ENCODE results near the gene TLR10.

- TF ChIP-seq, protein P1, sequence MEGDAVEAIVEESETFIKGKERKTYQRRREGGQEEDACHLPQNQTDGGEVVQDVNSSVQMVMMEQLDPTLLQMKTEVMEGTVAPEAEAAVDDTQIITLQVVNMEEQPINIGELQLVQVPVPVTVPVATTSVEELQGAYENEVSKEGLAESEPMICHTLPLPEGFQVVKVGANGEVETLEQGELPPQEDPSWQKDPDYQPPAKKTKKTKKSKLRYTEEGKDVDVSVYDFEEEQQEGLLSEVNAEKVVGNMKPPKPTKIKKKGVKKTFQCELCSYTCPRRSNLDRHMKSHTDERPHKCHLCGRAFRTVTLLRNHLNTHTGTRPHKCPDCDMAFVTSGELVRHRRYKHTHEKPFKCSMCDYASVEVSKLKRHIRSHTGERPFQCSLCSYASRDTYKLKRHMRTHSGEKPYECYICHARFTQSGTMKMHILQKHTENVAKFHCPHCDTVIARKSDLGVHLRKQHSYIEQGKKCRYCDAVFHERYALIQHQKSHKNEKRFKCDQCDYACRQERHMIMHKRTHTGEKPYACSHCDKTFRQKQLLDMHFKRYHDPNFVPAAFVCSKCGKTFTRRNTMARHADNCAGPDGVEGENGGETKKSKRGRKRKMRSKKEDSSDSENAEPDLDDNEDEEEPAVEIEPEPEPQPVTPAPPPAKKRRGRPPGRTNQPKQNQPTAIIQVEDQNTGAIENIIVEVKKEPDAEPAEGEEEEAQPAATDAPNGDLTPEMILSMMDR (IDR thresholded peaks at IDR 0.05 in 8 of 11, conservative IDR thresholded peaks at IDR 0.05 in 3 of 11) = no peak
- no peak for TF ChIP-seq POLR2A (IDR thresholded peaks at IDR 0.05)
Observed at GRCh38 chr4:38734911-38735310, 47.9 kb downstream of the TLR10 start.
